IMR-90 (cell line): ENCODE data around the gene SPATA16. TPM values are rescaled to one million over a fixed set of nuclear protein-coding genes. Genes with fewer than 3 reads are reported as not detected.

Experiments used
- ATAC-seq: fragments of 200-7000 bp; cut with Tn5 transposase; 2 replicates; pipeline ENCODE4 v1.9.1; 2020; ENCODE audit warnings: low read depth, mild to moderate bottlenecking, moderate library complexity
- BruUV-seq: library from RNA; stranded (reverse); fragments of 400-500 nt; replicated peaks from 2 replicates; lab custom pipeline; 2021; lab: Mats Ljungman, UMichigan
- CTCF ChIA-PET: fragments of 300-600 bp; formaldehyde crosslinking; extraction: SDS; loops from one replicate; lab custom pipeline; 2021; ENCODE audit warnings: antibody characterized with exemption; lab: Yijun Ruan, JAX
- POLR2A ChIA-PET: fragments of 300-600 bp; sonication (Branson Sonifier 250); formaldehyde crosslinking; loops from one replicate; lab custom pipeline; 2022; ENCODE audit warnings: antibody characterized with exemption; ENCODE audit not compliant: unreplicated experiment; lab: Charles Lee
- DNase-seq: peaks from one replicate; pipeline ENCODE4 v3.0.0; 2013
- H2AFZ ChIP-seq: replicated peaks from 2 replicates; pipeline ENCODE3; 2013; ENCODE audit warnings: low read length, mild to moderate bottlenecking; ENCODE audit not compliant: poor library complexity
- H2AK5ac ChIP-seq: 2 replicates; pipeline ENCODE4 v1.6.1; 2013; ENCODE audit warnings: low read depth, low read length, inconsistent platforms
- H2AK9ac ChIP-seq: replicated peaks from 2 replicates; pipeline ENCODE3; 2013; ENCODE audit warnings: mild to moderate bottlenecking, low read depth, low read length, moderate library complexity; ENCODE audit not compliant: poor library complexity
- H2BK120ac ChIP-seq: 2 replicates; pipeline ENCODE4 v1.6.1; 2013; ENCODE audit warnings: low read depth, low read length, inconsistent platforms
- H2BK15ac ChIP-seq: 3 replicates; pipeline ENCODE4 v1.6.1; 2013; ENCODE audit warnings: low read depth, low read length, inconsistent platforms
- H2BK20ac ChIP-seq: 2 replicates; pipeline ENCODE4 v1.6.1; 2013; ENCODE audit warnings: low read depth, mild to moderate bottlenecking, inconsistent platforms, low read length, moderate library complexity
- H2BK5ac ChIP-seq: 2 replicates; pipeline ENCODE4 v1.6.1; 2013; ENCODE audit warnings: mild to moderate bottlenecking, low read depth, low read length, inconsistent platforms; ENCODE audit not compliant: poor library complexity, severe bottlenecking
- H3K14ac ChIP-seq: replicated peaks from 2 replicates; pipeline ENCODE4 v1.6.1; 2013; ENCODE audit warnings: low read depth, low read length, inconsistent platforms
- H3K18ac ChIP-seq: 2 replicates; pipeline ENCODE4 v1.6.1; 2013; ENCODE audit warnings: low read depth, low read length, control low read depth
- H3K23ac ChIP-seq: 2 replicates; pipeline ENCODE4 v1.6.1; 2013; ENCODE audit warnings: low read depth, low read length, inconsistent platforms
- H3K27ac ChIP-seq: 2 replicates; pipeline ENCODE4 v1.5.1; 2013; ENCODE audit warnings: mild to moderate bottlenecking, control low read depth, low read length; ENCODE audit not compliant: insufficient read depth
- H3K27me3 ChIP-seq: 2 replicates; pipeline ENCODE4 v1.6.1; 2013; ENCODE audit warnings: low read length; ENCODE audit not compliant: control insufficient read depth, insufficient read depth
- H3K36me3 ChIP-seq: 2 replicates; pipeline ENCODE4 v1.6.1; 2013; ENCODE audit warnings: low read length, mixed read lengths; ENCODE audit not compliant: control insufficient read depth, insufficient read depth
- H3K4ac ChIP-seq: 2 replicates; pipeline ENCODE4 v1.6.1; 2013; ENCODE audit warnings: low read depth, low read length, inconsistent platforms
- H3K4me1 ChIP-seq: 2 replicates; pipeline ENCODE4 v1.6.1; 2013; ENCODE audit warnings: low read length, mixed read lengths; ENCODE audit not compliant: control insufficient read depth, insufficient read depth
- H3K4me2 ChIP-seq: 2 replicates; pipeline ENCODE4 v1.6.1; 2013; ENCODE audit warnings: low read depth, mild to moderate bottlenecking, control low read depth, low read length, moderate library complexity
- H3K4me3 ChIP-seq: 2 replicates; pipeline ENCODE4 v1.5.1; 2013; ENCODE audit warnings: low read depth, mild to moderate bottlenecking, control low read depth, low read length, moderate library complexity; ENCODE audit not compliant: insufficient read depth
- H3K56ac ChIP-seq: 2 replicates; pipeline ENCODE4 v1.6.1; 2013; ENCODE audit warnings: low read length, inconsistent platforms; ENCODE audit not compliant: insufficient read depth; ENCODE audit errors: extremely low read depth
- H3K79me1 ChIP-seq, 2 experiments: 2 replicates each; pipeline ENCODE4 v1.6.1; 2013; ENCODE audit warnings: low read length in 2 of 2, inconsistent platforms in 1 of 2, low read depth in 1 of 2
- H3K9ac ChIP-seq: 2 replicates; pipeline ENCODE4 v1.6.1; 2013; ENCODE audit warnings: low read depth, low read length, control low read depth
- H3K9me1 ChIP-seq: 2 replicates; pipeline ENCODE4 v1.6.1; 2013; ENCODE audit warnings: low read length, inconsistent platforms; ENCODE audit not compliant: insufficient read depth
- H3K9me3 ChIP-seq: 2 replicates; pipeline ENCODE4 v1.6.1; 2013; ENCODE audit warnings: low read length; ENCODE audit not compliant: control insufficient read depth, insufficient read depth
- H4K20me1 ChIP-seq: 2 replicates; pipeline ENCODE4 v1.6.1; 2013; ENCODE audit warnings: low read length, inconsistent platforms; ENCODE audit not compliant: insufficient read depth
- H4K5ac ChIP-seq: 2 replicates; pipeline ENCODE4 v1.6.1; 2013; ENCODE audit warnings: mild to moderate bottlenecking, low read depth, low read length, control low read depth
- H4K8ac ChIP-seq, 2 experiments: 2 replicates each; pipeline ENCODE4 v1.6.1; 2013; ENCODE audit warnings: low read depth in 2 of 2, low read length in 2 of 2, control low read depth in 1 of 2, inconsistent platforms in 1 of 2
- H4K91ac ChIP-seq: 2 replicates; pipeline ENCODE4 v1.6.1; 2013; ENCODE audit warnings: low read depth, low read length, inconsistent platforms; ENCODE audit not compliant: insufficient read depth
- BHLHE40 ChIP-seq: fragments of 150-350 bp; IDR thresholded peaks from 2 replicates; pipeline ENCODE4 v1.6.1; 2016; ENCODE audit warnings: mild to moderate bottlenecking, low read depth, low read length
- CEBPB ChIP-seq: IDR thresholded peaks from 2 replicates; pipeline ENCODE4 v1.6.1; 2012; ENCODE audit warnings: low read depth, low read length, improper control_type of control experiment
- CHD1 ChIP-seq: IDR thresholded peaks from 2 replicates; pipeline ENCODE4 v1.6.1; 2012; ENCODE audit warnings: low read depth, low read length, improper control_type of control experiment
- CTCF ChIP-seq: conservative IDR thresholded peaks from 2 replicates; pipeline ENCODE4 v1.5.1; 2012; ENCODE audit warnings: mild to moderate bottlenecking, low read depth, low read length, improper control_type of control experiment
- ELK1 ChIP-seq: fragments of 150-350 bp; IDR thresholded peaks from 2 replicates; pipeline ENCODE4 v1.6.1; 2016; ENCODE audit warnings: low read depth, mild to moderate bottlenecking, low read length, moderate library complexity, borderline replicate concordance
- MAFK ChIP-seq: IDR thresholded peaks from 2 replicates; pipeline ENCODE4 v1.6.1; 2012; ENCODE audit warnings: low read depth, low read length, improper control_type of control experiment
- NFE2L2 ChIP-seq: fragments of 150-350 bp; IDR thresholded peaks from 2 replicates; pipeline ENCODE4 v1.6.1; 2016; ENCODE audit warnings: low read depth, mild to moderate bottlenecking, low read length
- USF2 ChIP-seq: fragments of 150-350 bp; IDR thresholded peaks from 2 replicates; pipeline ENCODE4 v1.6.1; 2017; ENCODE audit warnings: mild to moderate bottlenecking, antibody characterized with exemption, low read length, low read depth
- WGBS, 2 experiments: methylation state at CpG; one replicate each; pipeline versions ENCODE4 v1.1.5 to v1.1.7; 2013; ENCODE audit warnings: missing lambda C conversion rate in 2 of 2; ENCODE audit not compliant: insufficient read length in 1 of 2; ENCODE audit errors: extremely low coverage in 2 of 2; 5-methylcytosine and 5-hydroxymethylcytosine counted together
- dilution Hi-C: fragments of 300-500 bp; cut with HindIII; formaldehyde crosslinking; loops from one replicate; pipeline ENCODE4 v1.14.3; 2018; ENCODE audit warnings: low sequenced_read_pairs; ENCODE audit not compliant: unreplicated experiment
- in situ Hi-C: fragments of 300-500 bp; cut with MboI; formaldehyde crosslinking; loops from 3 replicates; pipeline ENCODE4 v1.14.3; 2019; ENCODE audit warnings: low sequenced_read_pairs, inconsistent platforms, mixed read lengths
- intact Hi-C: fragments of 100-400 bp; cut with micrococcal nuclease; formaldehyde crosslinking; loops from 2 replicates; pipeline ENCODE4 v1.10.0; 2022
- polyA plus RNA-seq, 3 experiments: library from polyadenylated mRNA; depleted of rRNA; stranded (reverse); fragments of >200 nt; gene quantifications; 2 replicates each; pipeline ENCODE4 v1.2.3, GENCODE V29; 2012; ENCODE audit warnings: low replicate concordance in 1 of 3
- total RNA-seq: library from RNA; depleted of rRNA; stranded (reverse); fragments of >200 nt; gene quantifications from 2 replicates; pipeline ENCODE4 v1.2.3, GENCODE V29; 2012

The SPATA16 gene
- total and polyA plus RNA-seq, 2 of the 4 experiments (the other 2 are of a cell fraction), result not detected

GRCh38 chr3:172982736-172983364, 158.2 kb downstream of the SPATA16 start:
- Histone ChIP-seq H4K20me1 (no peaks in the 10 kb centered on the region), H3K27me3 (no peaks in the 10 kb centered on the region), H3K4me3 (no peak overlapping the region), H4K91ac (no peak overlapping the region), H3K36me3 (no peaks in the 10 kb centered on the region), H3K27ac (no peak overlapping the region), H2BK120ac (no peak overlapping the region), H2BK15ac (no peak overlapping the region), H2AFZ (no peak overlapping the region), H3K4me1 (no peaks in the 10 kb centered on the region), H3K4me2 (no peak overlapping the region), H3K14ac (no peak overlapping the region), H2BK20ac (no peak overlapping the region), H3K9ac (no peak overlapping the region), H3K23ac (no peak overlapping the region), H4K5ac (no peak overlapping the region), H3K18ac (no peak overlapping the region), H2BK5ac (no peak overlapping the region), H2AK9ac (no peak overlapping the region), H3K9me3 (no peaks in the 10 kb centered on the region), H3K9me1 (no peaks in the 10 kb centered on the region), H3K4ac (no peak overlapping the region), H3K56ac (no peak overlapping the region), H3K79me1 (no peaks in the 10 kb centered on the region), H2AK5ac (no peak overlapping the region), H4K8ac (no peak overlapping the region)
- TF ChIP-seq BHLHE40, result no peak
- TF ChIP-seq NFE2L2, result no peak
- TF ChIP-seq USF2, result no peak
- no peak for TF ChIP-seq ELK1
- no peak for TF ChIP-seq MAFK
- no peak for TF ChIP-seq CHD1
- TF ChIP-seq CEBPB, result no peak
- no peak for TF ChIP-seq CTCF
- intact Hi-C loops, result no loop called here
- ATAC-seq (no peak), DNase-seq (no peak)
- in situ Hi-C loops, result no loop called here
- 57% methylated on average over 1 of the region's 3 CpGs; no CpG with 5 or more reads in 1 of the 2 experiments for WGBS, 2 experiments
- no TSS peak for BruUV-seq
- ChIA-PET POLR2A (no interaction called here), CTCF (no interaction called here)
- dilution Hi-C loops, result no loop called here
